Coronary artery (tissue), 2 donors: Measurements from ENCODE around the gene DCANP1.
A peak's percentile ranks its signal among the peaks of the same experiment; 100 is the strongest.

Source experiments
- DNase-seq: peaks from one replicate; pipeline ENCODE4 v3.0.0-alpha.2; 2017; ENCODE audit warnings: low spot score
- H3K27ac ChIP-seq, 2 donors: fragments of 200-600 bp; sonication (generic); one replicate each; pipeline ENCODE4 v1.5.1; 2016 to 2019
- H3K4me3 ChIP-seq: fragments of 200-600 bp; sonication (generic); 2 replicates; pipeline ENCODE4 v1.5.1; 2016; ENCODE audit warnings: mild to moderate bottlenecking, moderate library complexity
- CTCF ChIP-seq: fragments of 200-600 bp; sonication (generic); IDR thresholded peaks from one replicate; pipeline ENCODE4 v1.5.1; 2019; ENCODE audit warnings: antibody characterized with exemption

DCANP1 gene

GRCh38 chr5:135477613-135478066 is 30.5 kb upstream of the DCANP1 start:
- DNase-seq: no peak
- Histone ChIP-seq H3K4me3 (no peak overlapping the region), H3K27ac (no peak overlapping the region)
- no peak for TF ChIP-seq CTCF

GRCh38 chr5:135476615-135477581 is 29.8 kb upstream of the DCANP1 start:
- Histone ChIP-seq H3K27ac (no peak overlapping the region), H3K4me3 (no peak overlapping the region)
- no peak for TF ChIP-seq CTCF
- peak; percentile 43 for DNase-seq

GRCh38 chr5:135473956-135474670 is 27.0 kb upstream of the DCANP1 start:
- no peak for TF ChIP-seq CTCF
- no peak overlapping the region for H3K4me3 ChIP-seq
- DNase-seq: no peak

GRCh38 chr5:135472141-135472540 is 25.0 kb upstream of the DCANP1 start:
- no peak overlapping the region for H3K4me3 ChIP-seq
- no peak for DNase-seq
- no peak overlapping the region for H3K27ac ChIP-seq
- TF ChIP-seq CTCF: no peak

More at GRCh38 chr5:135473956-135474670, 27.0 kb upstream of the DCANP1 start:
- H3K27ac ChIP-seq: no peak overlapping the region

- DNase-seq: no peak
- no peak for TF ChIP-seq CTCF
- H3K27ac ChIP-seq: no peak overlapping the region
- H3K4me3 ChIP-seq: no peak overlapping the region
Observed at GRCh38 chr5:135471726-135472125, 24.6 kb upstream of the DCANP1 start.

- H3K4me3 ChIP-seq: no peak overlapping the region
- no peak for DNase-seq
- H3K27ac ChIP-seq: no peak overlapping the region
- no peak for TF ChIP-seq CTCF
Observed at GRCh38 chr5:135469911-135470310, 22.8 kb upstream of the DCANP1 start.
